T-cell (primary cell): ENCODE data around the gene DDAH1. TPM values are rescaled to one million over a fixed set of nuclear protein-coding genes. Genes with fewer than 3 reads are reported as not detected.

Source experiments
- ATAC-seq, 4 experiments: fragments of 200-7000 bp in 3 of 4; fragments of 150-1000 bp in 1 of 4; cut with Tn5 transposase; replicated peaks in 1 of 4; 1 replicate in 3 of 4; 2 replicates in 1 of 4; pipeline ENCODE4 v1.10.0; 2021; ENCODE audit warnings: moderate library complexity in 3 of 4, mild to moderate bottlenecking in 2 of 4, moderate number of reproducible peaks in 1 of 4
- CTCF ChIA-PET, 2 donors: fragments of 300-600 bp; sonication (Branson Sonifier 250); formaldehyde crosslinking; loops; one replicate each; lab custom pipeline; 2022; ENCODE audit warnings: antibody characterized with exemption in 2 of 2; lab: Charles Lee
- POLR2A ChIA-PET, 2 donors: fragments of 300-600 bp; sonication (Branson Sonifier 250); formaldehyde crosslinking; loops; one replicate each; lab custom pipeline; 2022; ENCODE audit warnings: antibody characterized with exemption in 2 of 2; lab: Charles Lee
- DNase-seq, 35 experiments: peaks; one replicate each; pipeline versions ENCODE4 v3.0.0 to v3.0.0-alpha.2; 2013 to 2023
- H3K27ac ChIP-seq: one replicate; pipeline ENCODE4 v1.5.1; 2013; ENCODE audit warnings: low read length
- H3K27me3 ChIP-seq, 2 experiments: replicated peaks in 1 of 2; 1 replicate in 1 of 2; 2 replicates in 1 of 2; pipeline versions ENCODE4 v1.6.1 to v1.7.0; 2013; ENCODE audit warnings: low read length in 1 of 2, mixed read lengths in 1 of 2; ENCODE audit not compliant: control insufficient read depth in 2 of 2, insufficient read depth in 2 of 2; ENCODE audit errors: extremely low read depth in 1 of 2
- H3K36me3 ChIP-seq, 2 donors: 1 replicate in 1 of 2; 2 replicates in 1 of 2; pipeline versions ENCODE4 v1.6.1 to v1.7.0; 2013; ENCODE audit warnings: low read length in 1 of 2; ENCODE audit not compliant: control insufficient read depth in 2 of 2, insufficient read depth in 1 of 2; ENCODE audit errors: extremely low read depth in 1 of 2
- H3K4me1 ChIP-seq, 2 experiments: 1 replicate in 1 of 2; 2 replicates in 1 of 2; pipeline versions ENCODE4 v1.6.1 to v1.7.0; 2013; ENCODE audit warnings: low read length in 2 of 2, mixed read lengths in 1 of 2; ENCODE audit not compliant: insufficient read depth in 2 of 2, control insufficient read depth in 1 of 2; ENCODE audit errors: extremely low read depth in 1 of 2
- H3K4me3 ChIP-seq, 2 donors: 1 replicate in 1 of 2; 2 replicates in 1 of 2; pipeline versions ENCODE4 v1.5.1 to v1.7.0; 2013; ENCODE audit warnings: mild to moderate bottlenecking in 2 of 2, low read length in 1 of 2, moderate library complexity in 1 of 2; ENCODE audit not compliant: control insufficient read depth in 1 of 2; ENCODE audit errors: extremely low read depth in 1 of 2
- H3K9me3 ChIP-seq: 2 replicates; pipeline ENCODE4 v1.7.0; 2013
- H3K27ac Mint-ChIP-seq, 2 donors: one replicate each; pipeline ENCODE4 v1.8.0; 2020 to 2021; ENCODE audit warnings: mild to moderate bottlenecking in 2 of 2, mixed read lengths in 2 of 2
- H3K27me3 Mint-ChIP-seq, 2 donors: one replicate each; pipeline ENCODE4 v1.8.0; 2021 to 2022; ENCODE audit warnings: mixed read lengths in 2 of 2
- H3K36me3 Mint-ChIP-seq: one replicate; pipeline ENCODE4 v1.8.0; 2021; ENCODE audit warnings: mixed read lengths
- H3K4me1 Mint-ChIP-seq, 3 donors: one replicate each; pipeline ENCODE4 v1.8.0; 2020 to 2022; ENCODE audit warnings: mixed read lengths in 3 of 3, mild to moderate bottlenecking in 1 of 3
- H3K4me3 Mint-ChIP-seq, 3 donors: one replicate each; pipeline ENCODE4 v1.8.0; 2020 to 2022; ENCODE audit warnings: mild to moderate bottlenecking in 3 of 3, mixed read lengths in 3 of 3, moderate library complexity in 3 of 3
- H3K9me3 Mint-ChIP-seq, 3 donors: one replicate each; pipeline ENCODE4 v1.8.0; 2020 to 2022; ENCODE audit warnings: mixed read lengths in 3 of 3
- WGBS: methylation state at CpG from one replicate; pipeline ENCODE4 v1.1.5; 2013; ENCODE audit warnings: missing lambda C conversion rate; ENCODE audit not compliant: insufficient coverage; 5-methylcytosine and 5-hydroxymethylcytosine counted together
- total RNA-seq, 35 experiments: library from RNA in 6 of 35; stranded (reverse) in 6 of 35; fragments of 120-200 nt in 1 of 35; gene quantifications; one replicate each; pipeline versions ENCODE4 v1.2.1 to v1.2.4 and lab custom pipeline; 2013 to 2026

The DDAH1 gene
- total RNA-seq, 5 donors from 2014 or later (not counting 1 experiment from before 2014, with no cell fraction given): 0.16 to 0.47 (median 0.32) TPM; not detected in 2

DNA sequence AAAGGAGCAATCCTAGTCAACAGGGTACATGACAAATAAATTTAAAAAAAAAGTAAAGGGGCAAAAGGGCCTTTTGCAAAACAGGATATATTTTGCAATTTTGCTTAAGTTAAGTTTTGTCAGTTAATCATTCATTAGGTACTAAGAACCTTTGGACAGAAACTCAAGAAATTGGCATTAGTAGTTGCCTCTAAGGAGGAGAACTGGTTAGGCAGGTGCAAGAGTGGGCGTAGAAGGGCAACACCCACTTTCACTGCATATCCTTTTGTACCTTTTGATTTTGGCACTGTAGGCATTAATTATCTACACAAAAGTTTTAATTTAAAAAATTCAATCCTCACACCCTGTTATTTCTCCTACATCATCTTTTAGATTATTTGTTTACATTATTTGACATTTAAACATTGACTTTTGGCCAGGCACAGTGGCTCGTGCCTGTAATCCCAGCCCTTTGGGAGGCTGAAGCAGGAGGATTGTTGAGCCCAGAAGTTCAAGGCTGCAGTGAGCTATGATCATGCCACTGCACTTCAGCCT, 4.3 kb downstream of the DDAH1 start:
- Mint-ChIP-seq H3K4me3 (no peak overlapping the region), H3K36me3 (no peaks in the 10 kb centered on the region), H3K4me1 (peaks cover 6 to 10% (median 9%) of the 10 kb centered on the region in 3 donors), H3K9me3 (no peaks in the 10 kb centered on the region), H3K27ac (no peak overlapping the region), H3K27me3 (peaks cover 48% of the 10 kb centered on the region in 2 donors)
- DNase-seq (no peak), ATAC-seq (no peak)
- POLR2A ChIA-PET: no interaction called here
- CTCF ChIA-PET: interaction anchor here in 1 of 2 donors (0.6 kb wide), 1 partner anchor 1155 kb away, joined by 3 read pairs; no protein-coding TSS in a partner anchor
- Histone ChIP-seq H3K4me3 (no peak overlapping the region), H3K9me3 (no peaks in the 10 kb centered on the region), H3K27me3 (peaks cover 2 to 18% of the 10 kb centered on the region in 2 experiments), H3K27ac (no peak overlapping the region), H3K4me1 (peaks cover 0 to 12% of the 10 kb centered on the region in 2 experiments), H3K36me3 (no peaks in the 10 kb centered on the region)
- WGBS: 63% methylated on average over 1 of the region's 2 CpGs

DNA sequence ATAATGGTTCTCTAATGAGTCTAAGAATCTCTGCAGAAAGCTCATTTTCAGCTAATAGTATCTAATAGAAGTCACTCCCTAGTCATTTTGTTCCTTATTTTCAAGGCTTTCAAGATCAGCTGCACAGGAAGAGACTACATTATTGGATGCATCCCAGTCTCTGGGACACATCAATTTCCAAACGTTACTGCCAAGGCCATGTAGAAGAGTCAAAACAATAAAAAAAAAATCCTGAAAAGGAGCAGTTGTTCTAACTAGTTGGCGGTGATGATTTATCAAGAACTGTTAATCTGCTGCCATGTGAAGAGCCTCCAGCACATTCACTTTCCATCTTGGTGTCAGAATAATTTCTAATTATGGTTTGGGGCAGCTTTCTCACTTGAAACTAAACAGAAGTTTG, 5.7 kb downstream of the DDAH1 start:
- POLR2A ChIA-PET: no interaction called here
- Histone ChIP-seq H3K27ac (no peak overlapping the region), H3K27me3 (peaks cover 0 to 10% of the 10 kb centered on the region in 2 experiments), H3K36me3 (no peaks in the 10 kb centered on the region), H3K4me1 (peaks cover 0 to 4% of the 10 kb centered on the region in 2 experiments), H3K9me3 (no peaks in the 10 kb centered on the region), H3K4me3 (no peak overlapping the region)
- CTCF ChIA-PET: no interaction called here
- ATAC-seq: no peak
- peaks cover 5 to 6% (median 6%) of the 10 kb centered on the region in 3 donors for H3K4me1 Mint-ChIP-seq
- H3K27ac Mint-ChIP-seq: no peak overlapping the region
- H3K36me3 Mint-ChIP-seq: no peaks in the 10 kb centered on the region
- no CpG with 5 or more reads among the region's 2 CpGs for WGBS
- peaks cover 42 to 45% of the 10 kb centered on the region in 2 donors for H3K27me3 Mint-ChIP-seq
- no peak overlapping the region for H3K4me3 Mint-ChIP-seq
- DNase-seq: no peak
- H3K9me3 Mint-ChIP-seq: no peaks in the 10 kb centered on the region

DNA sequence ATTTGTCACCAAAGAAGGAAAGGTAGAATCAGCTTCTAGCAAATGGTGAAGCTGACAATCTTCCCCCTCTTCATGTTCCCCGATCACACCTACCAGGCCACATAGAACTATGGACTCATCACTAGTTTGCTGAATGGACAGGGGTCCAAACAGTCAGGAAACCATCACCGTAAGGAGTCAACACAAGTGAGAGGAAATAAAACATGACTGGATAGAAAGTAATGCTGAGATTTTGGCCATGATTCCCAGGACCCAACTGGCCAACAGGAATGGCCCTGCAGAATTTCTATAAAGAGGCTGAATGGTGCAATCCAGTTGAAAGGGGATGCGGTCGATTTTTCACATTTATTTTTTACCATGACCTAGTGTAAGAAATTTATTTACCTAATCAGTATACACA, 10.7 kb downstream of the DDAH1 start:
- Histone ChIP-seq H3K27me3 (peaks cover 0 to 4% of the 10 kb centered on the region in 2 experiments), H3K36me3 (no peaks in the 10 kb centered on the region), H3K27ac (no peak overlapping the region), H3K9me3 (no peaks in the 10 kb centered on the region), H3K4me1 (no peaks in the 10 kb centered on the region), H3K4me3 (no peak overlapping the region)
- no peaks in the 10 kb centered on the region for H3K36me3 Mint-ChIP-seq
- H3K9me3 Mint-ChIP-seq: no peaks in the 10 kb centered on the region
- ATAC-seq (no peak), DNase-seq (no peak)
- POLR2A ChIA-PET: no interaction called here
- no CpG with 5 or more reads among the region's 4 CpGs for WGBS
- no peak overlapping the region for H3K27ac Mint-ChIP-seq
- H3K4me1 Mint-ChIP-seq: no peaks in the 10 kb centered on the region
- peaks cover 11% of the 10 kb centered on the region in 2 donors for H3K27me3 Mint-ChIP-seq
- no peak overlapping the region for H3K4me3 Mint-ChIP-seq
- CTCF ChIA-PET: no interaction called here

DNA sequence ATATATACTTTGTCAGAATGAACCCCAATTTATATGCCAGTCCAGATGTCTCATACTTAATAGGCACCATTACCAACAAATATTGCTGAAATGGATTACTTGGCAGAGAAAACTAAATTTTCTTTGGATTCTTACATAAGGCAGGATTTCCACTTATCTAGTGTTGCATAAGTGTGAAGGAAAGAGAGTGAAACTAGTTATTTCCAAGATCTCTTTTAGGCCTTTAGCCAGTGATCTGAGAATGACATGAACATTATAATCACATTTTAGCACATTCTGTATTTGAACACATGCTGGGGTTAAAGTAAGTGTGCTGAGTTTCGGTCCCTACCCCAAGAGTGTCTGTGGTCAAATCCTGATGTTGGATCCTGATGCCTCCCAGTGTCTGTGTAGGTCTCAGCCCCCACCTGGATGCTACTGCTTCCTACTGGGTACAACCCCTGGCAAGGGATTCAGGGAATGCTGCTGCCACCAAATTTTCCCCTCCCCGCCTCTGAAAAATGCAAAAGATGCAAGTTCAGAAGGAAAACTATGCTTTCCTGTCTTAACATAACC, 11.2 kb downstream of the DDAH1 start:
- no peaks in the 10 kb centered on the region for H3K4me1 ChIP-seq
- Mint-ChIP-seq H3K36me3 (no peaks in the 10 kb centered on the region), H3K9me3 (no peaks in the 10 kb centered on the region), H3K4me1 (no peaks in the 10 kb centered on the region), H3K27me3 (peaks cover 10 to 11% of the 10 kb centered on the region in 2 donors), H3K4me3 (no peak overlapping the region), H3K27ac (no peak overlapping the region)
- no peaks in the 10 kb centered on the region for H3K9me3 ChIP-seq
- no peak for ATAC-seq
- peaks cover 0 to 4% of the 10 kb centered on the region in 2 experiments for H3K27me3 ChIP-seq
- H3K27ac ChIP-seq: no peak overlapping the region
- CTCF ChIA-PET: no interaction called here
- POLR2A ChIA-PET: no interaction called here
- H3K4me3 ChIP-seq: no peak overlapping the region
- H3K36me3 ChIP-seq: no peaks in the 10 kb centered on the region
- DNase-seq: no peak
- WGBS: 100% methylated on average over 1 of the region's 2 CpGs

DNA sequence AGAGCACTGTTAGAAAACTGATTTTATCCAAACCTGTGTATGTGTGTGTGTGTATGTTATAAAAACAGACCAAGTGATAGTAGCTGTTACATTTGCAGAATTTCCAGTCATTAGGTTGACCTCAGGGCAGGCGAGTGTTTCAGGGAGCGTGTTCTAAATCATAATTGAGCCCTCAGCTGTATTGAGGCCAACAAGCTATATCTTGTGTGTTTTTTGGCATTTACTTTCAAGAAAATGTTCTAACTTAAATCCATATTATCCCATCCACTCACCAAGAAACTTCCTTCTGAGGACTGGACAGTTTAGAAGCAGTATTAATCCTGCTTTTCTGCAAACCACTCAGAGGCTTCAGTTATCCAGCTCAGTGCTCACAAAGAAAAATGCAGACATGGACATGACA, 12.0 kb downstream of the DDAH1 start:
- no peaks in the 10 kb centered on the region for H3K4me1 ChIP-seq
- ChIA-PET POLR2A (interaction anchor here in 1 of 2 donors (0.6 kb wide), 1 partner anchor 1164 kb away, joined by 4 read pairs; no protein-coding TSS in a partner anchor), CTCF (no interaction called here)
- no peaks in the 10 kb centered on the region for H3K36me3 Mint-ChIP-seq
- no peak overlapping the region for H3K27ac ChIP-seq
- H3K9me3 Mint-ChIP-seq: no peaks in the 10 kb centered on the region
- DNase-seq: no peak
- WGBS: 100% methylated on average over 1 of the region's 2 CpGs
- H3K27me3 Mint-ChIP-seq: peaks cover 7 to 8% of the 10 kb centered on the region in 2 donors
- peaks cover 0 to 4% of the 10 kb centered on the region in 2 experiments for H3K27me3 ChIP-seq
- H3K4me3 ChIP-seq: no peak overlapping the region
- no peaks in the 10 kb centered on the region for H3K9me3 ChIP-seq
- H3K4me3 Mint-ChIP-seq: no peak overlapping the region
- no peaks in the 10 kb centered on the region for H3K4me1 Mint-ChIP-seq
- ATAC-seq: no peak
- no peaks in the 10 kb centered on the region for H3K36me3 ChIP-seq
- no peak overlapping the region for H3K27ac Mint-ChIP-seq

DNA sequence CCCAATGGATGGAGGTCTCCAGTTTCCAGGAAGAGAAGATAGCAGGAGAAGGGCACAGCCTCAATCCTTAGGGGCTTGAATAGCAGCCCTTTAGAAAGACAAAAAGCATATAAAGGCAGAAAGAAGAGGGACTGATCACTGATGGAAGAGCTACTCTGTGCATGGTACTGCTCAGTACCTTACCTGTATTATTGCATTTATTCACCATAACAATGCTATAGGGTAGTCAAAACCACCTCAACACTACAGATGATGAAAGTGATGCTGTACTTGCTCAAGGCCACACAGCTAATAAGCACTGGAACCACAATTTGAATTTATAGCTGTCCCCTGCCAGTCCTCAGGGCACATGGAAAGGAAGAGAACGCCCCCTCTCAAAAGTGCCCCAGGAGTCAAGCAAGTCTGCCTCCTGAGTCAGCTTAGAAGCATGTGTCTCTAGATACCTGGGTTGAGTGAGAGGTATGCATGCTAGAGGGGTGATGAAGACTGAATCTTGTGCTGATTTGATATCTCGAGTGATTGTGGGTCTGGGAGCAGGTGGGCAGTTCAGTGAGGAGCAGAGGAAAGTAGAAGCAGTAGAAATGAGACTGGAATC, 13.6 kb downstream of the DDAH1 start:
- ChIA-PET CTCF (interaction anchor here in 1 of 2 donors (0.5 kb wide), 1 partner anchor 59 kb away, joined by 4 read pairs; no protein-coding TSS in a partner anchor), POLR2A (no interaction called here)
- Histone ChIP-seq H3K27me3 (peaks cover 0 to 4% of the 10 kb centered on the region in 2 experiments), H3K4me1 (no peaks in the 10 kb centered on the region), H3K27ac (no peak overlapping the region), H3K9me3 (no peaks in the 10 kb centered on the region), H3K36me3 (no peaks in the 10 kb centered on the region), H3K4me3 (no peak overlapping the region)
- Mint-ChIP-seq H3K9me3 (no peaks in the 10 kb centered on the region), H3K36me3 (no peaks in the 10 kb centered on the region), H3K4me1 (no peaks in the 10 kb centered on the region), H3K27me3 (peaks cover 7 to 11% of the 10 kb centered on the region in 2 donors), H3K4me3 (no peak overlapping the region), H3K27ac (no peak overlapping the region)
- ATAC-seq: no peak
- 46% methylated on average over 1 of the region's 2 CpGs for WGBS
- DNase-seq: no peak
